Transverse colon (tissue), 4 donors: ENCODE measurements around the gene TGFBR3L. TPM values are rescaled to one million over a fixed set of nuclear protein-coding genes. Genes with fewer than 3 reads are reported as not detected.
"Not testable (repeated sequence)": the region's sequence is repeated elsewhere in the genome, so short reads cannot be mapped to it uniquely, and the experiment has no call there.

Source experiments
- DNase-seq: peaks from one replicate; pipeline ENCODE4 v3.0.0-alpha.2; 2019
- H3K27ac ChIP-seq, 4 donors: fragments of 200-600 bp; sonication (generic); 2 replicates each; pipeline ENCODE4 v1.5.1; 2016 to 2018; ENCODE audit warnings: inconsistent platforms in 4 of 4
- H3K27me3 ChIP-seq: fragments of 200-600 bp; sonication (generic); 2 replicates; pipeline ENCODE4 v1.5.1; 2017; ENCODE audit warnings: inconsistent platforms
- H3K36me3 ChIP-seq, 4 donors: fragments of 200-600 bp; sonication (generic); 2 replicates each; pipeline ENCODE4 v1.5.1; 2017 to 2019; ENCODE audit warnings: inconsistent platforms in 4 of 4
- H3K4me1 ChIP-seq, 4 donors: fragments of 200-600 bp; sonication (generic); 2 replicates each; pipeline ENCODE4 v1.5.1; 2017 to 2020; ENCODE audit warnings: inconsistent platforms in 4 of 4
- H3K4me3 ChIP-seq, 4 donors: fragments of 200-600 bp; sonication (generic); 1 replicate in 1 of 4; 2 replicates in 3 of 4; pipeline versions ENCODE4 v1.5.1 to v1.6.1; 2017 to 2019; ENCODE audit warnings: inconsistent platforms in 4 of 4
- H3K9me3 ChIP-seq, 2 donors: fragments of 200-600 bp; sonication (generic); 2 replicates each; pipeline ENCODE4 v1.5.1; 2017 to 2019; ENCODE audit warnings: inconsistent platforms in 2 of 2
- CTCF ChIP-seq, 5 experiments: fragments of 200-600 bp in 3 of 5; fragments of 450-650 bp in 2 of 5; sonication (generic) in 3 of 5; IDR thresholded peaks; 1 replicate in 2 of 5; 2 replicates in 3 of 5; pipeline ENCODE4 v1.5.1; 2016 to 2017; ENCODE audit warnings: antibody characterized with exemption in 5 of 5, inconsistent platforms in 3 of 5, mild to moderate bottlenecking in 2 of 5, moderate library complexity in 1 of 5
- EP300 ChIP-seq: sonication (generic); formaldehyde crosslinking; IDR thresholded peaks from one replicate; pipeline ENCODE4 v1.6.1; 2017; ENCODE audit warnings: antibody characterized with exemption, low read depth
- POLR2A ChIP-seq: fragments of 450-650 bp; IDR thresholded peaks from one replicate; pipeline ENCODE4 v1.6.1; 2016; ENCODE audit warnings: antibody characterized with exemption, mild to moderate bottlenecking, moderate library complexity
- POLR2AphosphoS5 ChIP-seq, 3 donors: sonication (generic); formaldehyde crosslinking; IDR thresholded peaks; one replicate each; pipeline ENCODE4 v1.6.1; 2016; ENCODE audit warnings: antibody characterized with exemption in 3 of 3
- WGBS, 2 donors: methylation state at CpG; one replicate each; pipeline ENCODE4 v1.1.5; 2018; ENCODE audit warnings: low coverage in 1 of 2; 5-methylcytosine and 5-hydroxymethylcytosine counted together
- in situ Hi-C, 4 donors: fragments of 200-750 bp; cut with MboI; loops; one replicate each; pipeline versions ENCODE4 v1.15.0 to v1.15.1; 2017; ENCODE audit warnings: low sequenced_read_pairs in 3 of 4, low pct_ligation_motif_present in 1 of 4, low pct_unique_long_range_greater_than_20kb in 1 of 4
- intact Hi-C: fragments of 100-400 bp; cut with DNase I; formaldehyde crosslinking; loops from one replicate; pipeline ENCODE4 v1.15.1; 2023; ENCODE audit warnings: low total_unique reads
- total RNA-seq, 4 donors: library from RNA; depleted of rRNA; stranded (reverse); fragments of >200 nt; gene quantifications; one replicate each; pipeline ENCODE4 v1.1.0, GENCODE V29; 2016

TGFBR3L gene
- total RNA-seq, 4 donors from 2014 or later, result 1.4 TPM; not detected in 3

GRCh38 chr19:7917267-7918061 is 2.8 kb downstream of the TGFBR3L start:
- Histone ChIP-seq H3K9me3 (no peaks in the 10 kb centered on the region), H3K4me1 (peaks cover 28 to 58% (median 43%) of the 10 kb centered on the region in 4 donors), H3K36me3 (peaks cover 0 to 9% (median 2%) of the 10 kb centered on the region in 4 donors), H3K27ac (peak overlapping the region in 2 of 4 donors; percentile 9 to 56), H3K27me3 (peaks cover 59% of the 10 kb centered on the region), H3K4me3 (peak overlapping the region; percentile 0 to 41 (median 24))
- intact Hi-C loops, result no loop called here
- DNase-seq, result peak; percentile 69
- in situ Hi-C loops, result no loop called here
- TF ChIP-seq CTCF (IDR thresholded peaks at IDR 0.05) (peak; percentile 29 to 61 (median 57)), EP300 (no peak)
- WGBS, 2 donors, result 5% methylated on average over 33 of the region's 71 CpGs; no CpG with 5 or more reads in 1 of the 2 donors

- intact Hi-C loops, result not testable (repeated sequence)
These were observed 3.5 kb downstream of the TGFBR3L start for GRCh38 chr19:7918062-7918614.

GRCh38 chr19:7918615-7919421 is 4.2 kb downstream of the TGFBR3L start:
- in situ Hi-C loops, result no loop called here
- WGBS, 2 donors, result 53% methylated on average over 39 of the region's 42 CpGs; no CpG with 5 or more reads in 1 of the 2 donors
- peak overlapping the region in 3 of 4 donors; percentile 87 to 99 (median 97) for H3K27ac ChIP-seq
- peaks cover 0 to 10% (median 0%) of the 10 kb centered on the region in 4 donors for H3K36me3 ChIP-seq
- H3K4me1 ChIP-seq, result peaks cover 28 to 60% (median 43%) of the 10 kb centered on the region in 4 donors
- TF ChIP-seq EP300 (no peak), POLR2AphosphoS5 (IDR thresholded peaks at IDR 0.05) (no peak), CTCF (IDR thresholded peaks at IDR 0.05) (no peak), POLR2A (peak; percentile 10)
- no peaks in the 10 kb centered on the region for H3K9me3 ChIP-seq
- H3K4me3 ChIP-seq, result peak overlapping the region in 2 of 4 donors; percentile 67 to 69
- intact Hi-C loops, result no loop called here
- H3K27me3 ChIP-seq, result peaks cover 59% of the 10 kb centered on the region
- no peak for DNase-seq

More at GRCh38 chr19:7918062-7918614, 3.5 kb downstream of the TGFBR3L start:
- TF ChIP-seq CTCF (IDR thresholded peaks at IDR 0.05), result peak in 2 of 5 experiments; percentile 6 to 20
- in situ Hi-C loops, DNase-seq, H3K9me3 ChIP-seq, H3K36me3 ChIP-seq: not testable (repeated sequence)
- H3K4me3 ChIP-seq, result peak overlapping the region in 2 of 4 donors; percentile 23 to 41
- peaks cover 28 to 60% (median 43%) of the 10 kb centered on the region in 4 donors for H3K4me1 ChIP-seq
- peaks cover 59% of the 10 kb centered on the region for H3K27me3 ChIP-seq
- H3K27ac ChIP-seq, result peak overlapping the region in 2 of 4 donors; percentile 9 to 56
- WGBS, 2 donors, result 25 to 39% methylated on average over 8 to 29 of the region's 29 CpGs
